Heart right ventricle (tissue), 16 donors: ENCODE data around the gene ITPR2. TPM values are rescaled to one million over a fixed set of nuclear protein-coding genes. Genes with fewer than 3 reads are reported as not detected.

Source experiments
- ATAC-seq, 8 donors: fragments of 200-7000 bp; cut with Tn5 transposase; one replicate each; pipeline ENCODE4 v1.9.1; 2020; ENCODE audit warnings: mild to moderate bottlenecking in 8 of 8, moderate library complexity in 8 of 8, moderate number of reproducible peaks in 1 of 8
- DNase-seq, 2 donors: peaks; one replicate each; pipeline ENCODE4 v3.0.0-alpha.2; 2020
- H3K27ac ChIP-seq, 10 donors: fragments of 200-600 bp; sonication (generic) in 2 of 10; one replicate each; pipeline versions ENCODE4 v1.5.0 to v1.8.0; 2020 to 2022; ENCODE audit warnings: mild to moderate bottlenecking in 3 of 10
- H3K27me3 ChIP-seq, 7 donors: fragments of 200-600 bp; one replicate each; pipeline ENCODE4 v1.8.0; 2021 to 2022; ENCODE audit warnings: mild to moderate bottlenecking in 2 of 7
- H3K36me3 ChIP-seq, 9 donors: fragments of 200-600 bp; sonication (generic) in 1 of 9; one replicate each; pipeline versions ENCODE4 v1.5.0 to v1.8.0; 2020 to 2022; ENCODE audit warnings: mild to moderate bottlenecking in 2 of 9
- H3K4me1 ChIP-seq, 9 donors: fragments of 200-600 bp; sonication (generic) in 1 of 9; one replicate each; pipeline versions ENCODE4 v1.5.0 to v1.8.0; 2020 to 2022; ENCODE audit warnings: mild to moderate bottlenecking in 4 of 9
- H3K4me3 ChIP-seq, 10 donors: fragments of 200-600 bp; sonication (generic) in 2 of 10; one replicate each; pipeline versions ENCODE4 v1.5.0 to v1.8.0; 2020 to 2022; ENCODE audit warnings: mild to moderate bottlenecking in 7 of 10, moderate library complexity in 2 of 10
- H3K9me3 ChIP-seq, 11 donors: fragments of 200-600 bp in 10 of 11; sonication (generic) in 2 of 11; one replicate each; pipeline versions ENCODE4 v1.5.0 to v1.8.0; 2013 to 2022; ENCODE audit warnings: mild to moderate bottlenecking in 2 of 11, control low read depth in 1 of 11, moderate library complexity in 1 of 11
- whole genome bisulfite sequencing, 2 donors: extraction: QIAGEN DNeasy Blood & Tissue Kit; methylation state at CpG; one replicate each; pipeline ENCODE4 v1.1.7; 2013; ENCODE audit warnings: inconsistent platforms in 1 of 2; 5-methylcytosine and 5-hydroxymethylcytosine counted together
- intact Hi-C, 10 donors: fragments of 100-400 bp; cut with DNase I; formaldehyde crosslinking; loops; one replicate each; pipeline versions ENCODE4 v1.11.1 to v1.14.2; 2022
- polyA plus RNA-seq, 2 donors: library from polyadenylated mRNA; stranded (reverse); fragments of 200-250 nt; gene quantifications; one replicate each; pipeline ENCODE4 v1.2.3, GENCODE V29; 2013
- total RNA-seq, 10 donors: library from RNA; stranded (reverse); fragmentation: NEBNext Ultra II Directional in 3 of 10; extraction: Animal tissue kit (Norgen Biotek cat#: 25700) in 3 of 10; gene quantifications; one replicate each; pipeline versions ENCODE4 v1.2.1 to v1.2.4, GENCODE V29; 2021 to 2023
- TF ChIP-seq, protein P1 (sequence below), 9 donors: fragments of 200-600 bp; sonication (generic) in 2 of 9; IDR thresholded peaks; one replicate each; pipeline versions ENCODE4 v1.5.0 to v1.8.0; 2021 to 2022; ENCODE audit warnings: antibody characterized with exemption in 9 of 9, mild to moderate bottlenecking in 5 of 9, moderate library complexity in 1 of 9
- donor health status: Arrhythmogenic right ventricular cardiomyopathy.
- donor health status: ischemic (EF 13 %, LVEDD 7.1; RV severe dilation, severe dysfunction).
- donor health status: healthy with polysubstance abuse.
- donor health status: DM: no; HTN: yes; CAD: no.
- donor health status: DM: no; HTN: no; CAD: no.
- donor health status: ischemic (EF 25% LVEDD 6.9; RV normal size, moderate dysfunction).
- donor health status: ischemic (EF 25% LVEDD 5.7; RV mildly dilated, moderate dysfunction).
- donor health status: healthy.
- donor health status: DM: yes; HTN: yes; CAD: no.
- donor health status: Ischemic cardiomyopathy.
- donor health status: ischemic (EF 35%, LVEDD 5.7; RV mildly dilated, moderate dysfunction).
- donor health status: nonischemic (EF 11% LVEDD 7.7; RV severe dilation, severe dysfunction).
- donor health status: DM: yes; HTN: yes; CAD: no.
- donor health status: PGD.
- donor health status: ischemic (EF 29% LVEDD 5.4; RV normal size, mild dysfunction).
- donor health status: nonischemic (EF 23%, LVEDD 6.1; RV moderate dilation, normal function).

ITPR2 gene
- total and polyA plus RNA-seq, 12 donors: 2.0 to 18.9 (median 14.3) TPM

DNA sequence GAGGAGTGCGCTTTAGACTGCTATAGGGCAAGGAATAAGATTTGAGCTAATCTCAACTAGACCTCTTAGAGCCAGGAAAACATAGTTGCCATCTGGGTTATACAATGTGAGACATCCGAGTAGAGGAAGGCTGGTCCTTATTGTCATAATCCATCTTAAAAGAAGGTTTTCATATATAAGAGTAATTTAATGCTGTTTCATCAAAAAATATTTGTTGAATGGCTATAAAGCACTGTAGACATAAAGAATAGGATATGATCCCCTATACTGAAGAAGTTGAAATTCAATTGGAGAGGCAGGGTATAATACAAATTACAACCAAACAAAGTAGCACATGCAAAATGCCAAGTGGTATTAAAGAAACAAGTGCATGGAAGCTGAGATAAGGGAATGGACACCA, 343.1 kb downstream of the ITPR2 start:
- Histone ChIP-seq H3K4me3 (no peak overlapping the region), H3K9me3 (no peaks in the 10 kb centered on the region), H3K4me1 (peaks cover 0 to 5% (median 0%) of the 10 kb centered on the region in 9 donors), H3K27me3 (no peaks in the 10 kb centered on the region), H3K27ac (no peak overlapping the region), H3K36me3 (peaks cover 0 to 66% (median 0%) of the 10 kb centered on the region in 9 donors)
- TF ChIP-seq, protein P1, sequence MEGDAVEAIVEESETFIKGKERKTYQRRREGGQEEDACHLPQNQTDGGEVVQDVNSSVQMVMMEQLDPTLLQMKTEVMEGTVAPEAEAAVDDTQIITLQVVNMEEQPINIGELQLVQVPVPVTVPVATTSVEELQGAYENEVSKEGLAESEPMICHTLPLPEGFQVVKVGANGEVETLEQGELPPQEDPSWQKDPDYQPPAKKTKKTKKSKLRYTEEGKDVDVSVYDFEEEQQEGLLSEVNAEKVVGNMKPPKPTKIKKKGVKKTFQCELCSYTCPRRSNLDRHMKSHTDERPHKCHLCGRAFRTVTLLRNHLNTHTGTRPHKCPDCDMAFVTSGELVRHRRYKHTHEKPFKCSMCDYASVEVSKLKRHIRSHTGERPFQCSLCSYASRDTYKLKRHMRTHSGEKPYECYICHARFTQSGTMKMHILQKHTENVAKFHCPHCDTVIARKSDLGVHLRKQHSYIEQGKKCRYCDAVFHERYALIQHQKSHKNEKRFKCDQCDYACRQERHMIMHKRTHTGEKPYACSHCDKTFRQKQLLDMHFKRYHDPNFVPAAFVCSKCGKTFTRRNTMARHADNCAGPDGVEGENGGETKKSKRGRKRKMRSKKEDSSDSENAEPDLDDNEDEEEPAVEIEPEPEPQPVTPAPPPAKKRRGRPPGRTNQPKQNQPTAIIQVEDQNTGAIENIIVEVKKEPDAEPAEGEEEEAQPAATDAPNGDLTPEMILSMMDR (IDR thresholded peaks at IDR 0.05): no peak
- ATAC-seq (no peak), DNase-seq (no peak)
- WGBS, 2 donors: 96 to 97% methylated on average over 2 of the region's 2 CpGs
- intact Hi-C loops: no loop called here

DNA sequence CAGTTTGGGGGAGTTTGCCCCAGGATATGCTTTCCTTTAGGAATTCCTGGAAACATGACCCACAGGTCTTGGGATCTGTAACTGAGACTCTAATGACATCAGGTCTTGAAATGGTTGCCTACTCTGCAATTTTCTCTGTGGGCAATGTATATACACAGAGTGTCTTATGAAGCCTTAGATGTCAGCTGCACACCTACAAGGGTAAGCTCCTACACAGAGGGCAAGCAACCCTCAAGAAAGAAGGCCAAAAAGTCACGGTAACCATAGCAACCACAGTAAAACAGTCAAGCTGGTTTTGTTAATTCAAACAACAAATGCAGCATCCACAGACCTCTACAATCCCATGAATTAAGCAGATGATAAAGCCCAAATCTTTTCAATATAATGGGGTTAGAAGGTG, 344.6 kb downstream of the ITPR2 start:
- WGBS, 2 donors: 100% methylated on average over 1 of the region's 1 CpG
- no peaks in the 10 kb centered on the region for H3K9me3 ChIP-seq
- H3K27ac ChIP-seq: no peak overlapping the region
- no peaks in the 10 kb centered on the region for H3K27me3 ChIP-seq
- H3K4me1 ChIP-seq: no peaks in the 10 kb centered on the region
- intact Hi-C loops: no loop called here
- TF ChIP-seq, protein P1 (IDR thresholded peaks at IDR 0.05): no peak
- DNase-seq: no peak
- no peak overlapping the region for H3K4me3 ChIP-seq
- peaks cover 0 to 65% (median 0%) of the 10 kb centered on the region in 9 donors for H3K36me3 ChIP-seq
- ATAC-seq: no peak

DNA sequence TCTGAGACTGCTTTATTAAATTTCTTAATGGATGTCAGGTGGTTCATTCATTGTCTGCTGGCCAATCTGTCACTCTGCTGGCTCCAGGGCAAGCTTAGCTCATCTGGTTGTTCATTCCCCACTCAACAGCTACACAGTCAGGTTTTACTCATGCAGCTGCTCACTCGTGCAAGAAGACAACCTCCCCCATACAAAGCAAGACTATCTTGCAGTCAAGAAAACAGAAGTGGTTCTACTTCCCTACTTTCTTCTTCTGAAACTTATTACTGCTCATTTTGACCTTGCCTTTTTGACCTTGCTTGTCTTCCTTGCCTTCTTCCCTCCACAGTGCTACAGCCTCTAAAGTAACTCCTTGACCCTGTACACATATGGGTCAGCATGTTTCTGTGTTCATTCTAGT, 359.7 kb downstream of the ITPR2 start:
- no peak for DNase-seq
- TF ChIP-seq, protein P1 (IDR thresholded peaks at IDR 0.05): no peak
- intact Hi-C loops: no loop called here
- Histone ChIP-seq H3K36me3 (peaks cover 0 to 63% (median 3%) of the 10 kb centered on the region in 9 donors), H3K4me1 (peaks cover 0 to 50% (median 0%) of the 10 kb centered on the region in 9 donors), H3K27ac (peak overlapping the region in 1 of 10 donors; percentile 75), H3K27me3 (no peaks in the 10 kb centered on the region), H3K4me3 (no peak overlapping the region), H3K9me3 (peaks cover 0 to 5% (median 0%) of the 10 kb centered on the region in 11 donors)
- peak in 2 of 8 donors; percentile 35 to 39 for ATAC-seq
- 60% methylated on average over 1 of the region's 1 CpG for WGBS, 2 donors

DNA sequence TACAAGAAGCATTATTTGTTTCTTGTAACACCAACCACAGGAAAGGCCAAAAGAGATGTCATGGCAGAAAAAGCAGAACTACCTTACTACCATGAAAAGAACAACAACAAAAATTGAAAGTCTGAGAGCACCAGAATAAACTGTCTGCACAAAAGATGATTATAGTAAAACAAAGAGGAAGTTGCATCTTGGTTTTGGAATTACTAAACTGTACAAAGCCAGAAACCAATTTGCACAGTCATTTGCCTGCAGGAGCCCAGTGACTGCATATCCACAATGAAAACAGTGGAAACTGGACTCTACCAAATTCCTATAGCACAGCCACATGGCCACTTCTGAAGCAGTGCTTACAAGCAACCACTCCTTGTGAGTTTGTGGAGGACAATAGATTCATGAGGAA, 361.4 kb downstream of the ITPR2 start:
- no peak for DNase-seq

More for the DNA sequence above, 361.4 kb downstream of the ITPR2 start:
- Histone ChIP-seq H3K27me3 (no peaks in the 10 kb centered on the region), H3K36me3 (peaks cover 0 to 45% (median 3%) of the 10 kb centered on the region in 9 donors), H3K9me3 (peaks cover 0 to under 1% (median 0%) of the 10 kb centered on the region in 11 donors), H3K27ac (peak overlapping the region in 1 of 10 donors; percentile 75), H3K4me3 (no peak overlapping the region), H3K4me1 (peaks cover 0 to 50% (median 0%) of the 10 kb centered on the region in 9 donors)
- intact Hi-C loops: no loop called here
- TF ChIP-seq, protein P1 (IDR thresholded peaks at IDR 0.05): peak in 3 of 9 donors; percentile 6 to 20 (median 20)
- ATAC-seq: peak in 6 of 8 donors; percentile 33 to 64 (median 56)
